Fibroblast of villous mesenchyme (primary cell): ENCODE measurements around the gene SLC35A4. TPM values are rescaled to one million over a fixed set of nuclear protein-coding genes. Genes with fewer than 3 reads are reported as not detected.

Experiments used
- DNase-seq: peaks from one replicate; pipeline ENCODE4 v3.0.0-alpha.2; 2010; ENCODE audit warnings: low read depth
- H3K4me3 ChIP-seq: 2 replicates; pipeline ENCODE4 v1.5.1; 2011; ENCODE audit warnings: low read depth, mild to moderate bottlenecking, low read length
- CTCF ChIP-seq: IDR thresholded peaks from 2 replicates; pipeline ENCODE4 v1.5.1; 2012; ENCODE audit warnings: low read depth, mild to moderate bottlenecking, low read length; ENCODE audit not compliant: insufficient read depth
- total RNA-seq: library from RNA; depleted of rRNA; stranded (reverse); fragments of >200 nt; gene quantifications from 2 replicates; pipeline ENCODE4 v1.2.3, GENCODE V29; 2012

SLC35A4 gene
- 11.9 and 13.8 TPM in 2 replicates for total RNA-seq

GRCh38 chr5:140564196-140565023 lies at the start of gene SLC35A4, which contains the start of gene APBB3:
SLC35A4 (plus strand) TSS chr5:140564828; CDS start chr5:140567170, 2,342 bp downstream.
APBB3 (minus strand) TSS chr5:140564598; CDS start chr5:140564245, 353 bp downstream.
- peak within 1 kb of the TSS; percentile 97 for H3K4me3 ChIP-seq
- peak; percentile 99 for DNase-seq
- TF ChIP-seq CTCF, result no peak

- TF ChIP-seq CTCF, result no peak
- no peak overlapping the region for H3K4me3 ChIP-seq
- no peak for DNase-seq
Measured at GRCh38 chr5:140524003-140524402, 40.6 kb upstream of the SLC35A4 start.

- DNase-seq, result no peak
- H3K4me3 ChIP-seq, result no peak overlapping the region
Measured at GRCh38 chr5:140540227-140540626, 24.4 kb upstream of the SLC35A4 start.

GRCh38 chr5:140542972-140543371 lies 21.7 kb upstream of the SLC35A4 start:
- no peak overlapping the region for H3K4me3 ChIP-seq
- TF ChIP-seq CTCF, result no peak
- no peak for DNase-seq

More at GRCh38 chr5:140540227-140540626, 24.4 kb upstream of the SLC35A4 start:
- TF ChIP-seq CTCF, result no peak

- TF ChIP-seq CTCF, result no peak
Measured at GRCh38 chr5:140544986-140545385, 19.6 kb upstream of the SLC35A4 start.

GRCh38 chr5:140545606-140546005 lies 19.0 kb upstream of the SLC35A4 start:
- no peak overlapping the region for H3K4me3 ChIP-seq
- DNase-seq, result no peak
- TF ChIP-seq CTCF, result no peak

More at GRCh38 chr5:140544986-140545385, 19.6 kb upstream of the SLC35A4 start:
- no peak for DNase-seq
- H3K4me3 ChIP-seq, result no peak overlapping the region
